ENCODE measurements around the gene TSPAN9. TPM values are rescaled to one million over a fixed set of nuclear protein-coding genes. Genes with fewer than 3 reads are reported as not detected.
A peak's percentile ranks its signal among the peaks of the same experiment; 100 is the strongest.

TSPAN9 gene
- total RNA-seq, 1 donor, result 13.0 TPM

GRCh38 chr12:3233797-3234196, 156.6 kb downstream of the TSPAN9 start:
- no peaks in the 10 kb centered on the region for H3K36me3 ChIP-seq (ENCODE audit: insufficient read depth, low read length)
- no peaks in the 10 kb centered on the region for H3K79me2 ChIP-seq (ENCODE audit: insufficient read depth, low read length)
- H3K4me2 ChIP-seq (ENCODE audit: insufficient read depth, low read length), result no peak overlapping the region
- H3K27me3 ChIP-seq (ENCODE audit: insufficient read depth, low read length), result peaks cover 13% of the 10 kb centered on the region
- TF ChIP-seq, protein P1, sequence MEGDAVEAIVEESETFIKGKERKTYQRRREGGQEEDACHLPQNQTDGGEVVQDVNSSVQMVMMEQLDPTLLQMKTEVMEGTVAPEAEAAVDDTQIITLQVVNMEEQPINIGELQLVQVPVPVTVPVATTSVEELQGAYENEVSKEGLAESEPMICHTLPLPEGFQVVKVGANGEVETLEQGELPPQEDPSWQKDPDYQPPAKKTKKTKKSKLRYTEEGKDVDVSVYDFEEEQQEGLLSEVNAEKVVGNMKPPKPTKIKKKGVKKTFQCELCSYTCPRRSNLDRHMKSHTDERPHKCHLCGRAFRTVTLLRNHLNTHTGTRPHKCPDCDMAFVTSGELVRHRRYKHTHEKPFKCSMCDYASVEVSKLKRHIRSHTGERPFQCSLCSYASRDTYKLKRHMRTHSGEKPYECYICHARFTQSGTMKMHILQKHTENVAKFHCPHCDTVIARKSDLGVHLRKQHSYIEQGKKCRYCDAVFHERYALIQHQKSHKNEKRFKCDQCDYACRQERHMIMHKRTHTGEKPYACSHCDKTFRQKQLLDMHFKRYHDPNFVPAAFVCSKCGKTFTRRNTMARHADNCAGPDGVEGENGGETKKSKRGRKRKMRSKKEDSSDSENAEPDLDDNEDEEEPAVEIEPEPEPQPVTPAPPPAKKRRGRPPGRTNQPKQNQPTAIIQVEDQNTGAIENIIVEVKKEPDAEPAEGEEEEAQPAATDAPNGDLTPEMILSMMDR (IDR thresholded peaks at IDR 0.05; ENCODE audit: extremely low read depth, low read depth, low read length), result no peak
- H3K27ac ChIP-seq (ENCODE audit: low read depth, low read length), result no peak overlapping the region
- peaks cover 1% of the 10 kb centered on the region for H3K9me3 ChIP-seq (ENCODE audit: low read depth, low read length)
- no peak overlapping the region for H2AFZ ChIP-seq (ENCODE audit: low read length)
- H3K4me1 ChIP-seq (ENCODE audit: insufficient read depth, low read length), result no peaks in the 10 kb centered on the region
- H3K4me3 ChIP-seq (ENCODE audit: insufficient read depth, low read length), result no peak overlapping the region
- peak; percentile 43 for DNase-seq (ENCODE audit: insufficient read length, low spot score, missing footprints)
- peaks cover 4% of the 10 kb centered on the region for H4K20me1 ChIP-seq (ENCODE audit: insufficient read depth, low read length)

- no peaks in the 10 kb centered on the region for H3K9me3 ChIP-seq (ENCODE audit: low read depth, low read length)
- H3K36me3 ChIP-seq (ENCODE audit: insufficient read depth, low read length), result no peaks in the 10 kb centered on the region
- H3K27me3 ChIP-seq (ENCODE audit: insufficient read depth, low read length), result peaks cover 13% of the 10 kb centered on the region
- TF ChIP-seq, protein P1 (IDR thresholded peaks at IDR 0.05; ENCODE audit: extremely low read depth, low read depth, low read length), result no peak
- no peaks in the 10 kb centered on the region for H3K79me2 ChIP-seq (ENCODE audit: insufficient read depth, low read length)
- no peak overlapping the region for H3K27ac ChIP-seq (ENCODE audit: low read depth, low read length)
- H2AFZ ChIP-seq (ENCODE audit: low read length), result no peak overlapping the region
- no peak overlapping the region for H3K4me2 ChIP-seq (ENCODE audit: insufficient read depth, low read length)
- DNase-seq (ENCODE audit: insufficient read length, low spot score, missing footprints), result peak; percentile 92
- H3K4me1 ChIP-seq (ENCODE audit: insufficient read depth, low read length), result no peaks in the 10 kb centered on the region
- peaks cover 4% of the 10 kb centered on the region for H4K20me1 ChIP-seq (ENCODE audit: insufficient read depth, low read length)
- no peak overlapping the region for H3K4me3 ChIP-seq (ENCODE audit: insufficient read depth, low read length)
Observed at GRCh38 chr12:3236345-3237187, 159.4 kb downstream of the TSPAN9 start.

- Histone ChIP-seq H3K4me3 (ENCODE audit: insufficient read depth, low read length) (no peak overlapping the region), H2AFZ (ENCODE audit: low read length) (no peak overlapping the region), H3K27me3 (ENCODE audit: insufficient read depth, low read length) (peaks cover 6% of the 10 kb centered on the region), H3K36me3 (ENCODE audit: insufficient read depth, low read length) (no peaks in the 10 kb centered on the region), H3K9me3 (ENCODE audit: low read depth, low read length) (no peaks in the 10 kb centered on the region), H3K4me1 (ENCODE audit: insufficient read depth, low read length) (no peaks in the 10 kb centered on the region), H3K79me2 (ENCODE audit: insufficient read depth, low read length) (no peaks in the 10 kb centered on the region), H3K27ac (ENCODE audit: low read depth, low read length) (no peak overlapping the region), H4K20me1 (ENCODE audit: insufficient read depth, low read length) (peaks cover 4% of the 10 kb centered on the region), H3K4me2 (ENCODE audit: insufficient read depth, low read length) (no peak overlapping the region)
- TF ChIP-seq, protein P1 (IDR thresholded peaks at IDR 0.05; ENCODE audit: extremely low read depth, low read depth, low read length), result no peak
- no peak for DNase-seq (ENCODE audit: insufficient read length, low spot score, missing footprints)
Observed at GRCh38 chr12:3238196-3238595, 161.0 kb downstream of the TSPAN9 start.

GRCh38 chr12:3241621-3242020, 164.4 kb downstream of the TSPAN9 start:
- H3K27me3 ChIP-seq (ENCODE audit: insufficient read depth, low read length), result no peaks in the 10 kb centered on the region
- no peaks in the 10 kb centered on the region for H3K36me3 ChIP-seq (ENCODE audit: insufficient read depth, low read length)
- H4K20me1 ChIP-seq (ENCODE audit: insufficient read depth, low read length), result no peaks in the 10 kb centered on the region
- H3K4me2 ChIP-seq (ENCODE audit: insufficient read depth, low read length), result no peak overlapping the region
- no peaks in the 10 kb centered on the region for H3K79me2 ChIP-seq (ENCODE audit: insufficient read depth, low read length)
- no peaks in the 10 kb centered on the region for H3K9me3 ChIP-seq (ENCODE audit: low read depth, low read length)
- TF ChIP-seq, protein P1 (IDR thresholded peaks at IDR 0.05; ENCODE audit: extremely low read depth, low read depth, low read length), result no peak
- no peak for DNase-seq (ENCODE audit: insufficient read length, low spot score, missing footprints)
- H3K4me3 ChIP-seq (ENCODE audit: insufficient read depth, low read length), result no peak overlapping the region
- no peak overlapping the region for H2AFZ ChIP-seq (ENCODE audit: low read length)
- no peaks in the 10 kb centered on the region for H3K4me1 ChIP-seq (ENCODE audit: insufficient read depth, low read length)
- no peak overlapping the region for H3K27ac ChIP-seq (ENCODE audit: low read depth, low read length)

Measured in osteoblast (primary cell).